WTC11 (cell line): ENCODE data around the gene TBRG4. TPM values are rescaled to one million over a fixed set of nuclear protein-coding genes. Genes with fewer than 3 reads are reported as not detected.

ENCODE experiments used
- ATAC-seq: fragments of 200-7000 bp; cut with Tn5 transposase; 2 replicates; pipeline ENCODE4 v1.10.0; 2021; ENCODE audit warnings: mild to moderate bottlenecking, moderate library complexity
- CTCF ChIA-PET: fragments of 300-600 bp; sonication (Branson Sonifier 250); formaldehyde crosslinking; loops from one replicate; lab custom pipeline; 2021; ENCODE audit warnings: antibody characterized with exemption; lab: Charles Lee
- POLR2A ChIA-PET: fragments of 350-600 bp; sonication (Branson Sonifier 250); formaldehyde crosslinking; loops from one replicate; lab custom pipeline; 2021; ENCODE audit warnings: antibody characterized with exemption; lab: Charles Lee
- DNase-seq: peaks from one replicate; pipeline ENCODE4 v3.0.0; 2021; ENCODE audit warnings: low spot score
- H3K27ac Mint-ChIP-seq: 2 replicates; pipeline ENCODE4 v1.8.0; 2021; ENCODE audit warnings: mixed read lengths
- H3K27me3 Mint-ChIP-seq: 2 replicates; pipeline ENCODE4 v1.8.0; 2021; ENCODE audit warnings: low read depth, mild to moderate bottlenecking, moderate library complexity, mixed read lengths
- H3K36me3 Mint-ChIP-seq: 2 replicates; pipeline ENCODE4 v1.8.0; 2021; ENCODE audit warnings: mixed read lengths
- H3K4me1 Mint-ChIP-seq: 2 replicates; pipeline ENCODE4 v1.8.0; 2022; ENCODE audit warnings: mixed read lengths
- H3K4me3 Mint-ChIP-seq: 2 replicates; pipeline ENCODE4 v1.8.0; 2021; ENCODE audit warnings: mild to moderate bottlenecking, moderate library complexity, mixed read lengths
- H3K9me3 Mint-ChIP-seq: 2 replicates; pipeline ENCODE4 v1.8.0; 2021; ENCODE audit warnings: mixed read lengths
- AFF4 ChIP-seq: sonication (generic); formaldehyde crosslinking; IDR thresholded peaks from 2 replicates; pipeline ENCODE4 v1.8.1; 2023; ENCODE audit warnings: mild to moderate bottlenecking, missing genetic modification reagents, borderline replicate concordance
- ATF1 ChIP-seq: sonication (generic); formaldehyde crosslinking; IDR thresholded peaks from 2 replicates; pipeline ENCODE4 v1.8.1; 2023; ENCODE audit warnings: mild to moderate bottlenecking, moderate library complexity, missing genetic modification reagents
- CREM ChIP-seq: sonication (generic); formaldehyde crosslinking; IDR thresholded peaks from 2 replicates; pipeline ENCODE4 v1.8.1; 2022; ENCODE audit warnings: mild to moderate bottlenecking, missing genetic modification reagents, moderate library complexity
- ESRRA ChIP-seq: sonication (generic); formaldehyde crosslinking; IDR thresholded peaks from 2 replicates; pipeline ENCODE4 v1.8.1; 2022; ENCODE audit warnings: mild to moderate bottlenecking, missing genetic modification reagents, borderline replicate concordance
- GTF2I ChIP-seq: fragments of 250-450 bp; sonication (Bioruptor Pico); conservative IDR thresholded peaks from 2 replicates; pipeline ENCODE4 v1.4.0; 2021; ENCODE audit warnings: mild to moderate bottlenecking
- HMGXB4 ChIP-seq: sonication (generic); formaldehyde crosslinking; IDR thresholded peaks from 2 replicates; pipeline ENCODE4 v1.8.1; 2023; ENCODE audit warnings: mild to moderate bottlenecking, moderate library complexity, missing genetic modification reagents
- JAZF1 ChIP-seq: fragments of 250-450 bp; sonication (Bioruptor Pico); IDR thresholded peaks from 2 replicates; pipeline ENCODE4 v1.9.0; 2021; ENCODE audit warnings: moderate library complexity, mild to moderate bottlenecking, inconsistent platforms
- NFE2L1 ChIP-seq: sonication (generic); formaldehyde crosslinking; IDR thresholded peaks from 2 replicates; pipeline ENCODE4 v1.8.1; 2023; ENCODE audit warnings: missing genetic modification reagents
- NR1H2 ChIP-seq: sonication (generic); formaldehyde crosslinking; IDR thresholded peaks from 2 replicates; pipeline ENCODE4 v1.9.0; 2021; ENCODE audit warnings: mild to moderate bottlenecking, moderate library complexity, missing genetic modification reagents
- TEAD1 ChIP-seq: sonication (generic); formaldehyde crosslinking; IDR thresholded peaks from 2 replicates; pipeline ENCODE4 v1.8.0; 2022; ENCODE audit warnings: mild to moderate bottlenecking, missing genetic modification reagents
- ZBTB21 ChIP-seq: sonication (generic); formaldehyde crosslinking; IDR thresholded peaks from 2 replicates; pipeline ENCODE4 v1.8.1; 2023; ENCODE audit warnings: mild to moderate bottlenecking, missing genetic modification reagents, borderline replicate concordance
- ZNF232 ChIP-seq: sonication (generic); formaldehyde crosslinking; IDR thresholded peaks from 2 replicates; pipeline ENCODE4 v1.8.0; 2022; ENCODE audit warnings: mild to moderate bottlenecking, missing genetic modification reagents
- ZNF263 ChIP-seq: sonication (generic); formaldehyde crosslinking; IDR thresholded peaks from 2 replicates; pipeline ENCODE4 v1.8.1; 2022; ENCODE audit warnings: low read depth, mild to moderate bottlenecking, moderate library complexity, missing genetic modification reagents
- total RNA-seq: library from RNA; stranded (reverse); gene quantifications from 3 replicates; pipeline ENCODE4 v1.2.3, GENCODE V29; 2021
- TF ChIP-seq, protein P1 (sequence below): sonication (generic); formaldehyde crosslinking; IDR thresholded peaks from 2 replicates; pipeline ENCODE4 v1.8.0; 2022; ENCODE audit warnings: mild to moderate bottlenecking, missing genetic modification reagents
- TF ChIP-seq, protein P2 (sequence below): sonication (generic); formaldehyde crosslinking; conservative IDR thresholded peaks from 2 replicates; pipeline ENCODE4 v1.8.1; 2022; ENCODE audit warnings: mild to moderate bottlenecking, missing genetic modification reagents
- TF ChIP-seq, protein P3 (sequence below): sonication (generic); formaldehyde crosslinking; IDR thresholded peaks from 2 replicates; pipeline ENCODE4 v1.8.1; 2022; ENCODE audit warnings: mild to moderate bottlenecking, missing genetic modification reagents, moderate library complexity, borderline replicate concordance
- TF ChIP-seq, protein P4 (sequence below): sonication (generic); formaldehyde crosslinking; IDR thresholded peaks from 2 replicates; pipeline ENCODE4 v1.8.1; 2022; ENCODE audit warnings: low read depth, mild to moderate bottlenecking, moderate library complexity, missing genetic modification reagents, borderline replicate concordance

TBRG4 gene
- total RNA-seq, 1 experiment from 2014 or later = 167 TPM

- no peaks in the 10 kb centered on the region for H3K9me3 Mint-ChIP-seq
- DNase-seq (no peak), ATAC-seq (no peak)
- ChIA-PET POLR2A (no interaction called here), CTCF (interaction anchor here (1.4 kb wide), 1 partner anchor 129 kb away, joined by 3 read pairs; no protein-coding TSS in a partner anchor)
- H3K4me1 Mint-ChIP-seq = no peaks in the 10 kb centered on the region; the same call in 1 of the 2 replicates
- TF ChIP-seq ZNF232 (CRISPR knock-in tag) = no peak
- no peak for TF ChIP-seq ZNF263
- no peak for TF ChIP-seq NFE2L1 (CRISPR knock-in tag)
- TF ChIP-seq ATF1 (CRISPR knock-in tag) = no peak
- TF ChIP-seq, protein P1, sequence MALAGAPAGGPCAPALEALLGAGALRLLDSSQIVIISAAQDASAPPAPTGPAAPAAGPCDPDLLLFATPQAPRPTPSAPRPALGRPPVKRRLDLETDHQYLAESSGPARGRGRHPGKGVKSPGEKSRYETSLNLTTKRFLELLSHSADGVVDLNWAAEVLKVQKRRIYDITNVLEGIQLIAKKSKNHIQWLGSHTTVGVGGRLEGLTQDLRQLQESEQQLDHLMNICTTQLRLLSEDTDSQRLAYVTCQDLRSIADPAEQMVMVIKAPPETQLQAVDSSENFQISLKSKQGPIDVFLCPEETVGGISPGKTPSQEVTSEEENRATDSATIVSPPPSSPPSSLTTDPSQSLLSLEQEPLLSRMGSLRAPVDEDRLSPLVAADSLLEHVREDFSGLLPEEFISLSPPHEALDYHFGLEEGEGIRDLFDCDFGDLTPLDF (CRISPR knock-in tag) = no peak
- TF ChIP-seq NR1H2 (CRISPR knock-in tag) = no peak
- no peak for TF ChIP-seq CREM (CRISPR knock-in tag)
- no peak for TF ChIP-seq AFF4
- no peak for TF ChIP-seq ZBTB21
- TF ChIP-seq, protein P2, sequence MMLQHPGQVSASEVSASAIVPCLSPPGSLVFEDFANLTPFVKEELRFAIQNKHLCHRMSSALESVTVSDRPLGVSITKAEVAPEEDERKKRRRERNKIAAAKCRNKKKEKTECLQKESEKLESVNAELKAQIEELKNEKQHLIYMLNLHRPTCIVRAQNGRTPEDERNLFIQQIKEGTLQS (CRISPR knock-in tag) = no peak
- no peak for TF ChIP-seq JAZF1 (CRISPR knock-in tag)
- no peak for TF ChIP-seq GTF2I
- TF ChIP-seq TEAD1 = no peak
- TF ChIP-seq ESRRA (CRISPR knock-in tag) = no peak
- TF ChIP-seq, protein P3, sequence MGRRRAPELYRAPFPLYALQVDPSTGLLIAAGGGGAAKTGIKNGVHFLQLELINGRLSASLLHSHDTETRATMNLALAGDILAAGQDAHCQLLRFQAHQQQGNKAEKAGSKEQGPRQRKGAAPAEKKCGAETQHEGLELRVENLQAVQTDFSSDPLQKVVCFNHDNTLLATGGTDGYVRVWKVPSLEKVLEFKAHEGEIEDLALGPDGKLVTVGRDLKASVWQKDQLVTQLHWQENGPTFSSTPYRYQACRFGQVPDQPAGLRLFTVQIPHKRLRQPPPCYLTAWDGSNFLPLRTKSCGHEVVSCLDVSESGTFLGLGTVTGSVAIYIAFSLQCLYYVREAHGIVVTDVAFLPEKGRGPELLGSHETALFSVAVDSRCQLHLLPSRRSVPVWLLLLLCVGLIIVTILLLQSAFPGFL (CRISPR knock-in tag) = no peak
- H3K27me3 Mint-ChIP-seq = no peaks in the 10 kb centered on the region
- H3K27ac Mint-ChIP-seq = no peak overlapping the region
- no peak overlapping the region for H3K4me3 Mint-ChIP-seq
- peaks cover 71% of the 10 kb centered on the region for H3K36me3 Mint-ChIP-seq
These were observed 8.4 kb downstream of the TBRG4 start for GRCh38 chr7:45102785-45103712.

DNA sequence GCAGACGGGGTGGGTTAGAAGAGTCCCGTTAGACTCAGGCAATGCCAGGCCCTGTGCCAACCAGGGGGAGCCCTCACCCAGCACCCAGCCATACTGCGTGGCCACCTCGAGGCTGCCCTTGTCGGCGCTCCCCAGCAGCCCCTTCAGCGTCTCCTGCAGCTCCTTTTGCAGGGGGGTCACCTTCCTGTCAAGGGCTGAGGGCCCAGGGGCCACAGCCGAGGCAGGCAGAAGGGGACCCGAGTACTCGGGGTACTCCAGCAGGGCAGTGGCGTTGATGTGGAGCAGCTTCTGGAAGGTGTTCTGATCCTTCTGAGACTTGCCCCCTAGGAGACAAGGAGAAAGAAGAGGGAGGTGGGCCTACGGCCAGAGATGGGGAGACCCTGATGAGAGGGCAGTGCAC lies 9.7 kb downstream of the TBRG4 start:
- H3K4me3 Mint-ChIP-seq = no peak overlapping the region
- no peaks in the 10 kb centered on the region for H3K27me3 Mint-ChIP-seq
- H3K36me3 Mint-ChIP-seq = peaks cover 60% of the 10 kb centered on the region
- no peaks in the 10 kb centered on the region for H3K4me1 Mint-ChIP-seq
- CTCF ChIA-PET = no interaction called here
- DNase-seq (no peak), ATAC-seq (no peak)
- H3K9me3 Mint-ChIP-seq = no peaks in the 10 kb centered on the region
- no peak overlapping the region for H3K27ac Mint-ChIP-seq
- POLR2A ChIA-PET = interaction anchor here (1.5 kb wide), 1 partner anchor 10 kb away, joined by 5 read pairs; the partner anchor contains the start of gene TBRG4
- TF ChIP-seq, protein P4, sequence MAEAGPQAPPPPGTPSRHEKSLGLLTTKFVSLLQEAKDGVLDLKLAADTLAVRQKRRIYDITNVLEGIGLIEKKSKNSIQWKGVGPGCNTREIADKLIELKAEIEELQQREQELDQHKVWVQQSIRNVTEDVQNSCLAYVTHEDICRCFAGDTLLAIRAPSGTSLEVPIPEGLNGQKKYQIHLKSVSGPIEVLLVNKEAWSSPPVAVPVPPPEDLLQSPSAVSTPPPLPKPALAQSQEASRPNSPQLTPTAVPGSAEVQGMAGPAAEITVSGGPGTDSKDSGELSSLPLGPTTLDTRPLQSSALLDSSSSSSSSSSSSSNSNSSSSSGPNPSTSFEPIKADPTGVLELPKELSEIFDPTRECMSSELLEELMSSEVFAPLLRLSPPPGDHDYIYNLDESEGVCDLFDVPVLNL (CRISPR knock-in tag) = no peak
- no peak for TF ChIP-seq HMGXB4 (CRISPR knock-in tag)
- no peak for TF ChIP-seq AFF4
